Activated T-helper 1 cell treated with anti-CD3 and anti-CD28 coated beads, Interleukin-12 subunit alpha, Interleukin-12 subunit beta, Interleukin-2, Interleukin-4 antibody, amounts not matched to agents 30 ng/mL and 10 ng/mL and 1 ng/mL, durations not matched to agents 14 hours and 24 hours and 36 hours (primary cell): Measurements from ENCODE around the gene DPYD. TPM values are rescaled to one million over a fixed set of nuclear protein-coding genes. Genes with fewer than 3 reads are reported as not detected.

Experiments used
- DNase-seq: peaks from one replicate; pipeline ENCODE4 v3.0.0; 2021; ENCODE audit warnings: low spot score
- H3K27ac Mint-ChIP-seq: one replicate; pipeline ENCODE4 v1.8.0; 2021; ENCODE audit warnings: mild to moderate bottlenecking, mixed read lengths
- H3K27me3 Mint-ChIP-seq: one replicate; pipeline ENCODE4 v1.8.0; 2022; ENCODE audit warnings: mild to moderate bottlenecking, moderate library complexity, mixed read lengths; ENCODE audit not compliant: insufficient read depth
- H3K36me3 Mint-ChIP-seq: one replicate; pipeline ENCODE4 v1.8.0; 2021; ENCODE audit warnings: low read depth, mixed read lengths
- H3K4me1 Mint-ChIP-seq: one replicate; pipeline ENCODE4 v1.8.0; 2021; ENCODE audit warnings: low read depth, mixed read lengths
- H3K4me3 Mint-ChIP-seq: one replicate; pipeline ENCODE4 v1.8.0; 2021; ENCODE audit warnings: mild to moderate bottlenecking, moderate library complexity, mixed read lengths
- H3K9me3 Mint-ChIP-seq: one replicate; pipeline ENCODE4 v1.8.0; 2021; ENCODE audit warnings: mixed read lengths
- intact Hi-C: fragments of 100-400 bp; cut with micrococcal nuclease; formaldehyde crosslinking; loops from one replicate; pipeline ENCODE4 v1.15.1; 2024
- total RNA-seq: library from RNA; stranded (reverse); gene quantifications from 2 replicates; pipeline ENCODE4 v1.2.3, GENCODE V29; 2022

The DPYD gene
- total RNA-seq, 1 donor from 2014 or later = 16.2 TPM

DNA sequence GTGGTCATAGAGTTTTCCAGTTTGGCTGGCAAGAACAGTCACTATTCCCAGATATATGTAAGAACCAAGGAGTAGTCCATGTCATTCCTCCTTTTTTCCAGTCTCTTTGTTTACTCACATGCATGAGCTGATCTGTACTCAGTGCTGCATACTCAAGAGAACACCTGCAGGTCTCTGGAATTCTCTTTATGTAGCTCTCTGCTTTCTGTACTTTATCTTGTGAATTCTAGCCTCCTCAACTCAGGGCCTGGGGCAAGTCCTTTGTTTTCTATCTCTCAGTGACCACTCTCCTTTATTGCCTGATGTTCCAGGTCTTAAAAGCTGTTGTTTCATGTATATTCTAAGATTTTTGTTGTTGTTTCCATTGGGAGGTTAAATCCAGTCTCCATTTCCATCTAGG is 478.9 kb downstream of the DPYD start:
- Mint-ChIP-seq H3K36me3 (no peaks in the 10 kb centered on the region), H3K27me3 (no peaks in the 10 kb centered on the region), H3K4me3 (no peak overlapping the region), H3K27ac (no peak overlapping the region), H3K4me1 (no peaks in the 10 kb centered on the region), H3K9me3 (no peaks in the 10 kb centered on the region)
- no peak for DNase-seq
- intact Hi-C loops = no loop called here

DNA sequence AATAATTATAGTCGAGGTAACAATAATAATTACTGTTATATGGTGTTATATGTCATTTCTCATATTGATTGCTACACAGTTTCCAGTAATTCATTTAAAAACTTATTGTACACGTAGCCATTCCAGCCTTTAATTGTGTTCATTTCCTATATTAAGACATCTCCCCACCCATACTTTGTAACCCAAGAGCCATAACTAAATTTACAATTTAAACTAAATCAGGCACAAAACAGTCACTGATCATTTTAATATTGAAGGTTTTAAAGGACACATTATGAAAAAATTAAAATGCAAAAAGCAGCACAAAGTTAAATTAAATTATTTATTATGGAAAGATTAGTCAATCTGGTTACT is 487.0 kb downstream of the DPYD start:
- intact Hi-C loops = no loop called here
- Mint-ChIP-seq H3K36me3 (no peaks in the 10 kb centered on the region), H3K27me3 (no peaks in the 10 kb centered on the region), H3K4me1 (no peaks in the 10 kb centered on the region), H3K27ac (no peak overlapping the region), H3K4me3 (no peak overlapping the region), H3K9me3 (no peaks in the 10 kb centered on the region)
- DNase-seq = no peak

GRCh38 chr1:97433094-97433823 is 487.6 kb downstream of the DPYD start:
- intact Hi-C loops = no loop called here
- H3K4me3 Mint-ChIP-seq = no peak overlapping the region
- no peaks in the 10 kb centered on the region for H3K4me1 Mint-ChIP-seq
- no peaks in the 10 kb centered on the region for H3K9me3 Mint-ChIP-seq
- no peak overlapping the region for H3K27ac Mint-ChIP-seq
- H3K27me3 Mint-ChIP-seq = no peaks in the 10 kb centered on the region
- DNase-seq = no peak
- H3K36me3 Mint-ChIP-seq = no peaks in the 10 kb centered on the region

DNA sequence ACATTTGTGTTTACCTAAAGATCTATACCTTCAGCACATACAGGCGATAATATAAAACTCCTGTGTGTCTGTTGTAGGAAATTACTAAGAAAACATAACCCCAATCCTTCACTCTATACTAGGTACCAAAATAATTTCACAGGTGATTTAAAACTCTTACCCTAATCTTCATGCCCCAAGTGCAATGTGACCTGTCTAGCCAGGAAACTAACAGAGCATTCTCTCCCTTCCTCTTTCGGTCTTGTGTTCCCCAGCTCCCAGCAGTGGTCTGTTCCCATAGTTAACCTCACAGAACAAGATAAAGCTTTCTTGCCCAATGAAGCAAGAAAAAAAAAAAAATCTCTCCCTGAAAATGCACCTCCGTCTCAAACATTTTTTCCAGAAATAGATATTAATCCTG is 493.5 kb downstream of the DPYD start:
- intact Hi-C loops = no loop called here
- no peak overlapping the region for H3K4me3 Mint-ChIP-seq
- no peaks in the 10 kb centered on the region for H3K36me3 Mint-ChIP-seq
- H3K9me3 Mint-ChIP-seq = no peaks in the 10 kb centered on the region
- no peaks in the 10 kb centered on the region for H3K27me3 Mint-ChIP-seq
- no peak overlapping the region for H3K27ac Mint-ChIP-seq
- DNase-seq = no peak
- no peaks in the 10 kb centered on the region for H3K4me1 Mint-ChIP-seq

GRCh38 chr1:97424209-97424608 is 496.6 kb downstream of the DPYD start:
- Mint-ChIP-seq H3K36me3 (no peaks in the 10 kb centered on the region), H3K9me3 (no peaks in the 10 kb centered on the region), H3K4me1 (no peaks in the 10 kb centered on the region), H3K27me3 (no peaks in the 10 kb centered on the region), H3K27ac (no peak overlapping the region), H3K4me3 (no peak overlapping the region)
- intact Hi-C loops = no loop called here
- DNase-seq = no peak

- intact Hi-C loops = no loop called here
- no peak overlapping the region for H3K27ac Mint-ChIP-seq
- no peak overlapping the region for H3K4me3 Mint-ChIP-seq
- no peaks in the 10 kb centered on the region for H3K36me3 Mint-ChIP-seq
- no peak for DNase-seq
- no peaks in the 10 kb centered on the region for H3K4me1 Mint-ChIP-seq
- H3K9me3 Mint-ChIP-seq = no peaks in the 10 kb centered on the region
- no peaks in the 10 kb centered on the region for H3K27me3 Mint-ChIP-seq
Measured at GRCh38 chr1:97423403-97423802, 497.4 kb downstream of the DPYD start.

DNA sequence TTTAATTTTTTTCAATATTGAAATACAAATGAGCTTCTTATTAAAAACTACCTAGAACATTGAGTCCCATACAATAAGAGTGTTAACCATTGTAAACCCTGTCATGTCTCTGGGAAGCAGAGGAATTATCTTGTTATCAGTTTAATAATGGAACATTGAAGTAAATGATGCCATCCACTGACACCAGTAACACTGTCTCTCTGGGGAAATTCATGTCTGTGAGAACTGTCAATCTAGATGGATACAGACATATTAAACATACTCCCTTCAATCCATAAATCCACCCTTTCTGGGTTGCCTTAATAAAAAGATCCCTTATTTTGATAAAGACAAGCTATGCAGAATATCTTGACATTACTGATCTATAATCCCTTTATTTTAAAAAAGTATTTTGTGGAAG is 503.2 kb downstream of the DPYD start:
- H3K27me3 Mint-ChIP-seq = no peaks in the 10 kb centered on the region
- intact Hi-C loops = no loop called here
- no peak overlapping the region for H3K27ac Mint-ChIP-seq
- H3K36me3 Mint-ChIP-seq = no peaks in the 10 kb centered on the region
- H3K4me3 Mint-ChIP-seq = no peak overlapping the region
- no peaks in the 10 kb centered on the region for H3K9me3 Mint-ChIP-seq
- DNase-seq = no peak
- H3K4me1 Mint-ChIP-seq = no peaks in the 10 kb centered on the region

GRCh38 chr1:97414682-97415312 is 506.0 kb downstream of the DPYD start:
- Mint-ChIP-seq H3K27ac (no peak overlapping the region), H3K4me1 (no peaks in the 10 kb centered on the region), H3K27me3 (no peaks in the 10 kb centered on the region), H3K4me3 (no peak overlapping the region), H3K9me3 (no peaks in the 10 kb centered on the region), H3K36me3 (no peaks in the 10 kb centered on the region)
- DNase-seq = no peak
- intact Hi-C loops = no loop called here

GRCh38 chr1:97412737-97413136 is 508.1 kb downstream of the DPYD start:
- H3K4me3 Mint-ChIP-seq = no peak overlapping the region
- H3K36me3 Mint-ChIP-seq = no peaks in the 10 kb centered on the region
- DNase-seq = no peak
- no peaks in the 10 kb centered on the region for H3K27me3 Mint-ChIP-seq
- peaks cover 3% of the 10 kb centered on the region for H3K9me3 Mint-ChIP-seq
- intact Hi-C loops = no loop called here
- H3K27ac Mint-ChIP-seq = no peak overlapping the region
- H3K4me1 Mint-ChIP-seq = no peaks in the 10 kb centered on the region

DNA sequence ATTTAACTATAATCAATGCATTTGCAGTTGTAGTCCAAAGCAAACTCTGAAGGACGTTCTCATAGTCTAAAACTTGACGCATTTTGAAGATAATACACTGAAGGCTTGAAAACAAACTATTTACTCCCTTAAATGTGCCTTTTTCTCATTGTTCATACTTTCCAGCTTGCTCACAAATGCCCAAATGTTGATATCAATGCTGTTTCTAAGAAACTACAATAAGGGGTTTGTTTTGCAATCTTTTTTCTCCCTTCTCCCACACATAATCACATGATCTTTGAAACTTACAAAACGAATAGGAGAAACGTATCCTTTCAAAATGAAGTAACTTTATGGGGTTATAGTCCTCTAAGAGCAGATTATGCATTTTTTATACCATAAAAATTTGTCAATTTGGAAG is 508.7 kb downstream of the DPYD start:
- Mint-ChIP-seq H3K36me3 (peaks cover 1% of the 10 kb centered on the region), H3K4me3 (no peak overlapping the region)

DNA sequence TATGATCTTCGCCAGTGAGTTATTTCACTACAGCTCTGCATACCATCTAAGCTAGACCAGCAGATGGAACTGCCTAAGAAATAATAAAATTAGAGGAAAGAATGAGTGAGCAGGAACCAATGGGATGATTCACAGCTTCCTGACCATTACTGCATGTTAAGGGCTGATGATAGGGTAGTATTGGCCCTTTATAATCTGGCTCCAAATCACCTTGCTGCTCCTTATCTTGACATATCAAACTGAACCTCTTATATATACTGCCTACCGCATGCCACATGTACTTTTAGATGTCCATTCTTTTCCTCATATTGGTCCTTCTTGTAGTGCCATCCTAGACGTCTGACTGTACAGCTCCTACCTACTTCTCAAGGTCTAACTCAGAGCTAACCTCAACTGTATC is 524.4 kb downstream of the DPYD start:
- Mint-ChIP-seq H3K36me3 (no peaks in the 10 kb centered on the region), H3K4me1 (no peaks in the 10 kb centered on the region), H3K27ac (no peak overlapping the region), H3K9me3 (peaks cover 19% of the 10 kb centered on the region), H3K4me3 (no peak overlapping the region), H3K27me3 (no peaks in the 10 kb centered on the region)
- intact Hi-C loops = no loop called here
- no peak for DNase-seq

More for the DNA sequence above, 508.7 kb downstream of the DPYD start:
- intact Hi-C loops = no loop called here
- H3K4me1 Mint-ChIP-seq = no peaks in the 10 kb centered on the region
- no peaks in the 10 kb centered on the region for H3K27me3 Mint-ChIP-seq
- no peak overlapping the region for H3K27ac Mint-ChIP-seq
- DNase-seq = no peak
- H3K9me3 Mint-ChIP-seq = peaks cover 5% of the 10 kb centered on the region

- intact Hi-C loops = no loop called here
Measured at GRCh38 chr1:97392701-97393100, 528.1 kb downstream of the DPYD start.

GRCh38 chr1:97385536-97386277 is 535.1 kb downstream of the DPYD start:
- DNase-seq = no peak
- Mint-ChIP-seq H3K9me3 (no peaks in the 10 kb centered on the region), H3K4me3 (no peak overlapping the region), H3K27ac (no peak overlapping the region), H3K4me1 (no peaks in the 10 kb centered on the region), H3K36me3 (no peaks in the 10 kb centered on the region), H3K27me3 (no peaks in the 10 kb centered on the region)
- intact Hi-C loops = no loop called here

More at GRCh38 chr1:97392701-97393100, 528.1 kb downstream of the DPYD start:
- H3K4me1 Mint-ChIP-seq = no peaks in the 10 kb centered on the region
- no peak overlapping the region for H3K27ac Mint-ChIP-seq
- peaks cover 12% of the 10 kb centered on the region for H3K9me3 Mint-ChIP-seq
- no peak overlapping the region for H3K4me3 Mint-ChIP-seq
- no peak for DNase-seq
- H3K27me3 Mint-ChIP-seq = no peaks in the 10 kb centered on the region
- no peaks in the 10 kb centered on the region for H3K36me3 Mint-ChIP-seq
